GM15510 (cell line): ENCODE results near the gene BCL11B.

Experiments used
- POLR2A ChIP-seq: IDR thresholded peaks from 3 replicates; pipeline ENCODE4 v1.6.1; 2011; ENCODE audit warnings: borderline replicate concordance; ENCODE audit not compliant: insufficient read length; ENCODE audit errors: extremely low read depth

Gene BCL11B

DNA sequence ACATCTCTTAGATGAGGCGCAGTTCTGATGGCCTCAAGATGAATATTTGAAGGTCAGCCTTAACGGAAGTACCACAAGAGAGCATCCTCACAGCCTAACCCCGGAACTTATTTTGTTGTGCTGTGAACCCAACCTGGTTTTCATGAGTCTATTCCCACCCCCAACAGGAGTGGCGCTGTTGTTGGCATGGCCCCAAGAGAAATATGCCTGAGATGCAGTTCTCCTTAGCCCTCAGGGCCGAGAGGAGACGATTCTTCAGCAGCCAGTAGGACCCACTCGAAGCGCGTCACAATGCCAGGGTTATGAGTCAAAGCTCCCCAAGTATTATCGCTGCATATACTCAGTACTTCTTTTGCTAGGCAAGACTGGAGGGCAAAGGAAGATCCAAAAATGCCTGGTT is 24.5 kb upstream of the BCL11B start:
- no peak for TF ChIP-seq POLR2A

DNA sequence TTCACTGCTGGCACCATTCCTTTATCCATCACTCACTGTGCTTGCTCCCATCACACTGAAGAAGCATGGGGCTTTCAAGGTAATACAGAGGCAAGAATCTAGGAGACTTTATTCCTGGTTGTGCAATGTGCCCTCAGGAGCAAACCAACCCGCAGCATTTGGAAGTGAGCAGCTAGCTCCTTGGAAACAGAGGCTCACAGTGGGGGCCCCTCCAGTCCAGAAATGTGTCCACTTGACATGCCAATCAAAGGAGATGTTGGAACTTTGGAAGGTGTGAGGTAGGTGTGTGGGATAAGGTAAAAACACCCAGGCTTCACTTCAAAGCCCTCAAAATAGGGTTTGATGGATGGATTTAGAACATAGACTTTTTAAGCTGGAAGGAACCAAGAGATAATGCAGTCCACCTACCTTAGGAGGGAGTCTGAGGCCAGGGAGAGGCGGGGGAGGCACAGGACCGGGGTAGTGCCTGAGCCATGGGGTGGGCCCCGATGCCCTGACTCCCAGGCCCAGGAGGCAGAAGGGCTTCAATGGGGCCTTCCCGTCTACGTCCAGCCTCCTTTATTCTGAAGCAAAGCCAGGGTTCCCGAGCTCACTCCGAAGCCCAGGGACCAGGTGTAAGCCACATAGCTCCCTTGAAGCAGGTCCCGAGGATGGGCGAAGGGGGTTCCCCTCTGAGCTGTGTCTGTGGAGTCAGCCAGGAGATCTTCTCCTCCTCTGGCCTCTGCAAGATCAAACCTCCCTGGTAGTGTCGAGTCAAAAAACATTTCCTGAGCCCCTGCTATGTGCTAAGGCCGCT is 17.6 kb upstream of the BCL11B start:
- TF ChIP-seq POLR2A, result no peak

DNA sequence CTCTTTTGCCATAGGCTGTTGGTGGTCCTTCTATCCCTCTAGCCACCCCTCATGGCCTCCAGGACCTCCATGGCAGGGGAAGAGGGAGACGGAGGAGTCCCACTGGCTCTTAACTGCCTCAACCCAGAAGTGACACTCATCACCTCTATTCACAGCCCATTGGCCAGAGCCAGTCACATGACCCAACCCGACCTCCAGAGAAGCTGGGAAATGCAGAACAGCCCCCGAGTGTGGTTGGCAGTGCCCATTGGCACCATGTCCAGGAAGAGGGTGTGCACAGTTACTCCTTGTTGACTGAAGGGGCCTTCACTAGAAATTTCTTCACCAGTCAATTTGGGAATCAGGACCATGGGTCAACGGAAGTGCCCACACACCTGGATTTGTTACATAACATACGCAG is 17.0 kb upstream of the BCL11B start:
- TF ChIP-seq POLR2A, result no peak

DNA sequence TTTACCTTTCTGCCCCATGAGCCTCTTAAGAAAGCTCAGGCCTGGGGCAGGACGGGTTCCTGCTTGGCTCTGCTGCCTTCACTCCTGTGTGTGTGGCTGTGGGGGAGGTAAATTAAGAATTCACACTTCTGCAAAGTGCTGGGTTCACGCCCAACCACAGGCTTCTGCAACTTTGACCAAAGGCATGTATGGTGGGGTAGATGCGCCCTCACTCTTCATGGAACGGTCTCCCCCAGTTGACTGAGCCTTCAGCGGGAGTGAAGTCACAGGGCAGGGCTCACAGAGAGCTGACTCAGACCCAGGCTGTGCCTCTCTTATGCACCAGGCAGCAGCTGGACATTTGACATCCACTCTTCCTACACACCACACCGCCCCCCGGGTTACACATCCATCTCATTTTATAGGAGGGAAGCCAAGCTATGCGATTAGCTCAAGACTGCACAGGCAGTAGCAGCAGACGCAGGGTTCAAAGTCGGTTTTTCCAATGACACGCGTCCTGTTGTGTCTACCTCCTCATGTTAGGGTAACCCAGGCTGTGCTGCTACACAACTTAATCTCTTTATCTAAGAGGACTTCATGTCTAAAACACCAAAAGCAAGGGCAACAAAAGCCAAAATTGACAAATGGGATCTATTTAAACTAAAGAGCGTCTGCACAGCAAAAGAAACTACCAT is 15.4 kb upstream of the BCL11B start:
- no peak for TF ChIP-seq POLR2A

DNA sequence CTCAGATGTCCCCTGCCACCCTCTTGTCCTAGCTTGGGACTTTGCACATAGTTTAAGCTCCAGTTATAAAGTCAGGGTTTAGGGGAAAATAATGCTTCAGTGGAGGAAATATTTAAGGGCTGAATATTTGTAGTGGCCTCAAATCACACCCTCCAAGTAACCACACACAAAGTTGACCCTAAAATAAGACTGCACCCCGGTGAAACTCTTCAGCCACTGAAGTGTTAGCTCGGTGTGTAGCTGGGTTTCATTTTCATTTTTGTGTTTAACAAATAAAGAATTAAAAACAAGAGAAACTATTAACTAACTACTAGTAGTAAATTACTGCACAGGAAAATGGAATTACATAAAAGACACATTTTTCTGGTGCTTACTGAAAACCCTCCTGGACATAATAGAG is 14.8 kb upstream of the BCL11B start:
- no peak for TF ChIP-seq POLR2A

DNA sequence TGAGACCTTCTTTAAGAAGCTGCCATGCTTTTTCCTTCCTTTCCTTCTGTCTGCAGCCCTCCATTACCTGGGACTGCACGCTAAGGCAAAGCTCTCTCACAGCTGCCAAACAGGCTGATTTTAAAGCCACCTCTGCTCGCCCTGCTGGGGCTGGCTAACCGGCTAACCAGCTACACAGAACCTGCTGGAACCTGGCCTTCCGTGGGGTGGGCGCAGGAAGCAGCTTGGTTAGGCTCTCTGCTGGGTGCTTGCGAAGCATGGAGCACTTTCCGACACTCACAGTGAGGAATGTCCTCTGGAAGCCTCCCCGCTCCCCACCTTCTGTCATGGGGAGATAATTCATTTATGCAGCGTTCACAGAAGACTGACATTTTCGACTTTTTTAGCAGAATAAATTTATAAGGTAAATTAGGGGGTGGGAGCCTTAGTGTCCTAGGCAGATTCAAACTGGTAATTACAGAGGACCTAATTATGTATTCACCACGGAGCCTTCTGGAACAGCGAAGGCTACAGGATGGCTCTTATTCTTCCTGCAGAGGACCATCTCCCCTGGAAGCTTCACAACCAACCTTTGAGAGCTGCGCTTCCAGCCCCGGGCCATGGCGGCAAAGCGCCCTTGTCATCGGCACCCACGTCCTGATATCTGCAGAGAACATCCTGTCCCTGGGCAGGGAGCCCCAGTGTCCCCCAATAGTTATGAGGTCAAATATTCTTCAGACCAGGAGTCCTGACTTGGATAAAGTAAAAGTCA is 12.4 kb upstream of the BCL11B start:
- no peak for TF ChIP-seq POLR2A

DNA sequence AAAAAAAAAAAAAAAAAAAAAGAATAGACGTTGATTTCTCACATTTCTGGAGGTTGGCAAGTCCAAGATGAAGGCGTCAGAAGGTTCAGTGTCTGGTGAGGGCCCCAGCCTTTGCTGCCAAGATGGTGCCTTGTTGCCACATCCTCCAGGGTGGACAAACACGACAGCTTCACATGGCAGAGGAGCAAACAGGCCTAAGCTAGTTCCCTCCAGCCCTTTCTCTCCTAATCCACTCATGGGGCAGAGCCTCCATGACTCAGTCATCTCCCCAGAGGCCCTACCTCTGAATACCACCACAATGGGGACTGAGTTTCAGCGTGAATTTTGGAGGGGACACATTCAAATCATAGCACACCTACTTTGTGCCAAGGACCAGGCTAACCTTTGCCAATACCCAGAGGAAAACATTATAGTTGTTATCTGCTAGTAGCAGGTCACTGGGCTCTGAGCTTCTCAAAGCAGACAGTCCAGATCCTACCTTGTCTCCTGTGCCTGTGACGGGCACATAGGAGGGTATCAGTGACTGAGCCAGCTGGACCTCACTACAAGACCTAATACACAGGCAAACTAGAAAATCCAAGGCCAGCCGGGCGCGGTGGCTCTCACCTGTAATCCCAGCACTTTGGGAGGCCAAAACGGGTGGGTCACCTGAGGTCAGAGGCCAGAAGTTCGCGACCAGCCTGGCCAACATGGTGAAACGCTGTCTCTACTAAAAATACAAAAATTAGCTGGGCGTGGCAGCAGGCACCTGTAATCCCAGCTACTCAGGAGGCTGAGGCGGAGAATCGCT is 10.5 kb upstream of the BCL11B start:
- TF ChIP-seq POLR2A, result no peak

DNA sequence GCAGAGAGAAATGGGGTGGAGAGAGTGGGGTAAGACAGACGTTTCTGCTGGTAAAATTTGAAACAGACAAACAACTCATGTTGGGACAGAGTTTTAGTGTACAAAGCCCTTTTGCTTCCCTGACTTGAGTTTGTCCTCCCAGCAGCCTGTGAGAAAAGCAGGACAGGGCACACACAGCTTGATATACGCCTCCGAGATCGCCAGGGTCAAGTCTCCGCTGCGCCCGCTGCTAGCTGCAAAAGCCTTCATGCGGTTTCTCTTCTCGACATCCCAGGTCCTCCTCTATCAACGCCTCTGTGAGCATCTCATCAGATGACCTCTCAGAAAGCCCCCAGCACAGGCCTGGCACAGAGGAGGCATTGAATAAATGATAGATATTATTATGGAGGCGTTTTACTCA is 9.4 kb upstream of the BCL11B start:
- TF ChIP-seq POLR2A, result no peak

DNA sequence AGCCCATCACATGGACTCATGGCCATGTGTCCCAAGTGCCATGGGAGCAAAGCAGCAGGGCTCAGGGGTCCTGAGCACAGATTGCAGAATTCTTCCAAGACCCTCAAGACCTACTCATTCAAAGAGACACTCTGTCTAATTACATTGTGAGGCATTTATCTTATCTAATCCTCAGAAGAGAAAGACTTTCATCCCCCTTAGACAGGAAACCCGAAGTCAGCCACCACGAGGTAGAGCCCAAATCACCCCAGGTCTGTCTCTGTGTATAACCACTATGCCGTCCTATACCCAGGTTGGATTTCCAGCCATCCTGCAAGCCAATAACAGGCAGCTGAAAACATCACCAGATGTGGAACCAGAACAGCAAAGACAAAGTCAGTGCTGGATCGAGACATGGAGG is 8.9 kb upstream of the BCL11B start:
- TF ChIP-seq POLR2A, result no peak

DNA sequence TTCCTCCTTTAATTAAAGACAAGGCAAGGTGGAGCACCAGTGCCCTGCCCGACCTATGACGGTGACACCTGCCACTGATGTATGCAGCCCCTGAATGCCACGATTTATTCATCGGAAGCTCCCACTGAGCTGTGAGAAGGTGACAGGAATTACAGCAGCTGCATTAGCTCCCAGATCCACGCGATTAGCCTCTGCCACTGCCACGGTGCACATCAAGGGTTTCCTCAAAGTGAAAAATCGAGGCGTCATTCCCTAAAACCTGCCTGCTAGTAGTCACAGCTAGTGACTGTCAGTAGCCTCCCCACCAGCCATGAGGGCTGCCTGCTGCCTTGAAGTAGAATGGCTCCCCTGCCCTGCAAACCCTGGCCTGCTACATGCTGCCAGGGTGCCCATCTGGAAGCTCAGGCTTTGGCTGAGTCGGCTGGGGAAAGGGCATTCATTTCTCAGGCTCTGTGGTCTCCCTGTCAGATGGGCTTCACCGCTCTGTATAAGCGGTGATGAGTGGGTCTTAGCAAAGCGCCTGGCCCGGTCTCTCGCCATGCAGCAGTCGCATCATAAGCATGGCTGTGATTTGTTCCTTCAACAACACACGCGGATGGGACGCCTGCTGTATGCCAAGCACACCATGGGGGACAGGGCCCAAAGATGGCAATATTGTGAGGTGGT is 8.2 kb upstream of the BCL11B start:
- no peak for TF ChIP-seq POLR2A

DNA sequence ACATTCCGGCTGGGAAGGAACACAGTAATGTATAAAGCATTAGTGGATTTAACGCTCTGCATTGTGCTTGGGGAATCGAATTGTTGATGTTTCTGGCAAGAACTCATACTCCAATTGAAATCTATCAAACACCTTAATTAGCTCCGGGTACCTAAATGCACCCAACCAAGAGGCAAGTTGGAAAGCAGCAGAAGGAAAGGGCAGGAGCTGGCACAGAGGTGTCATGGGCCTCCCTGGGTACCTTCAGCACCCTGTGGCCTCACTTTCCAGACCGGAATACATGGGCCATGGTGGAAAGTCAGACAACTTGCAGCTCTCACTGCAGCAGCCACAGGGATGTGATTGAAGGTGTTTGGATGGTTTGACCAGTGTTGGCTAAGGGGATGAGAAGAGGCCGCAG is 6.8 kb upstream of the BCL11B start:
- no peak for TF ChIP-seq POLR2A

DNA sequence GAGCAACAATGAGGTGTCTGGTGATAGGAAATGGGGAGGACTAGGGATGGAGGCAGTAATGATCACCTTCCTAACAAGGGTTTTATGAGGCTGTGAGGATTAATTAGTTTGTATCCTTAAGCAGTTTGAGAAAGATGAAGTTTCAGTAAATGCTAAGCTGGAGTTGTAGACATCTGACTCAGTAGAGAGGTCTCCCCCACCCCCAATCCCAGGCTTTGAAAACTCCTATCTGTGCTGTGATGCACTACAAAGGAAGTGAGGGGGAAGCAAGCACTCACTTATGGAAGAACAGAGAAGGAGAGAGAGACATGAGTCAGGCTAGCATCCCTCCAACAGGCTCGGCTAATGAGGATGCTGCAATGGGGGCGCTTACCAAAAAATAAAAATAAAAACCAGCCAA is 5.5 kb upstream of the BCL11B start:
- no peak for TF ChIP-seq POLR2A

DNA sequence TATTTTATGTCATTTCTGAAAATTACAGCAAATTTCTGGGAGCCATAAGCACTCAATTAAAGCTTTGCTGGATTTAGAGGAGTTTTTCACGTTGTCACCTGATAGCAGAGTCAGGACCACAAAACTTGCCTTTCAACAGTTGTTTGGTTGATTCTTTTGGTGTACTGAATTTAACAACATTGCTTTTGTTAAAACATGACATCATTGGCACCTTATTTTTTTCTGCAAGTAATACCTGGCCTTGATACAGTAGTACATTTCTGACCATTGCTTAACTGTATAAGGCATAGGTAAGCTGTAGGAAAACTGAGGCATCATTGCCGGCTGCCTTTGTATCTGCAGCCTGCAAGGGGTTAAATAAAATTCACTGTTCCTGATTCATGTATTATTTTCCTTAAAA is 4.5 kb upstream of the BCL11B start:
- no peak for TF ChIP-seq POLR2A

DNA sequence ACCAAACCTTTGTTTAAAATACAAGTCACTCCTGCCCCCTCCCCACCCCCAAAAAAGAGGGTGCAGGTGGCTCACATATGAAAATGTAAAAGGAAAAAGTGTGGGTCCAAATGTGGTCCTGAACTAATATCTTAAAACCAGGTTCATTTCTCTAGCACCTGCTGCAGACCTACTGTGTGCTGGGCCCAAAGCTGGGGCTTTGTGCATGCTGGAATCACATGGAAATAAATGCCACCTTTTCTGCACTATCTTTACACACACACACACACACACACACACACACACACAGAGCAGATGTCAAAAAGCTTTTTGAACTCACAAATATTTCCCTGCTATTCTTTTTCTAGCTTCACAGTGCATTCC is 3.2 kb upstream of the BCL11B start:
- TF ChIP-seq POLR2A, result no peak
